Gastroesophageal sphincter (tissue), 4 donors: ENCODE data around the gene STON1. TPM values are rescaled to one million over a fixed set of nuclear protein-coding genes. Genes with fewer than 3 reads are reported as not detected.

Experiments used
- ATAC-seq: fragments of 150-250 bp; one replicate; pipeline ENCODE4 v1.9.1; 2016; ENCODE audit warnings: mild to moderate bottlenecking, moderate library complexity
- H3K27ac ChIP-seq, 4 donors: fragments of 200-600 bp; sonication (generic) in 3 of 4; 1 replicate in 3 of 4; 2 replicates in 1 of 4; pipeline ENCODE4 v1.5.1; 2016 to 2019
- H3K27me3 ChIP-seq: fragments of 200-600 bp; sonication (generic); one replicate; pipeline ENCODE4 v1.5.1; 2019
- H3K36me3 ChIP-seq, 2 donors: fragments of 200-600 bp; sonication (generic); one replicate each; pipeline ENCODE4 v1.5.1; 2019; ENCODE audit warnings: control low read depth in 1 of 2
- H3K4me1 ChIP-seq, 3 donors: fragments of 200-600 bp; sonication (generic); 1 replicate in 2 of 3; 2 replicates in 1 of 3; pipeline ENCODE4 v1.5.1; 2016 to 2019; ENCODE audit warnings: control low read depth in 2 of 3
- H3K4me3 ChIP-seq, 2 donors: fragments of 200-600 bp; sonication (generic); one replicate each; pipeline ENCODE4 v1.5.1; 2019; ENCODE audit warnings: mild to moderate bottlenecking in 1 of 2, moderate library complexity in 1 of 2
- H3K9me3 ChIP-seq, 3 donors: fragments of 200-600 bp; sonication (generic); one replicate each; pipeline ENCODE4 v1.5.1; 2017 to 2019; ENCODE audit warnings: control low read depth in 2 of 3
- CTCF ChIP-seq, 4 experiments: fragments of 200-600 bp in 2 of 4; fragments of 450-650 bp in 2 of 4; sonication (generic) in 1 of 4; IDR thresholded peaks; one replicate each; pipeline ENCODE4 v1.5.1; 2017 to 2019; ENCODE audit warnings: antibody characterized with exemption in 4 of 4, mild to moderate bottlenecking in 2 of 4, moderate library complexity in 2 of 4
- EP300 ChIP-seq: sonication (generic); formaldehyde crosslinking; IDR thresholded peaks from one replicate; pipeline ENCODE4 v1.6.1; 2017; ENCODE audit warnings: antibody characterized with exemption, mild to moderate bottlenecking
- POLR2A ChIP-seq, 2 donors: fragments of 450-650 bp; IDR thresholded peaks; one replicate each; pipeline ENCODE4 v1.6.1; 2017; ENCODE audit warnings: antibody characterized with exemption in 2 of 2, mild to moderate bottlenecking in 2 of 2, moderate library complexity in 1 of 2
- POLR2AphosphoS5 ChIP-seq: sonication (generic); formaldehyde crosslinking; IDR thresholded peaks from one replicate; pipeline ENCODE4 v1.6.1; 2017; ENCODE audit warnings: antibody characterized with exemption
- WGBS, 2 donors: methylation state at CpG; one replicate each; pipeline ENCODE4 v1.1.5; 2018; ENCODE audit warnings: low coverage in 1 of 2; 5-methylcytosine and 5-hydroxymethylcytosine counted together
- total RNA-seq, 4 donors: library from RNA; depleted of rRNA; stranded (reverse); fragments of >200 nt; gene quantifications; one replicate each; pipeline ENCODE4 v1.1.0, GENCODE V29; 2016

STON1 gene
- total RNA-seq, 4 donors from 2014 or later = 118 to 263 (median 158) TPM

GRCh38 chr2:48586433-48586832 lies 56.5 kb downstream of the STON1 start:
- TF ChIP-seq POLR2A (IDR thresholded peaks at IDR 0.05) (no peak), EP300 (no peak), POLR2AphosphoS5 (no peak), CTCF (IDR thresholded peaks at IDR 0.05) (no peak)
- peak overlapping the region in 1 of 4 donors; percentile 3 for H3K27ac ChIP-seq
- H3K4me3 ChIP-seq = no peak overlapping the region
- no peak for ATAC-seq
- peaks cover 0 to 52% of the 10 kb centered on the region in 2 donors for H3K36me3 ChIP-seq
- no peaks in the 10 kb centered on the region for H3K27me3 ChIP-seq
- H3K9me3 ChIP-seq = no peaks in the 10 kb centered on the region
- 64 to 66% methylated on average over 4 of the region's 4 CpGs for WGBS, 2 donors
- H3K4me1 ChIP-seq = peaks cover 3 to 64% (median 7%) of the 10 kb centered on the region in 3 donors

DNA sequence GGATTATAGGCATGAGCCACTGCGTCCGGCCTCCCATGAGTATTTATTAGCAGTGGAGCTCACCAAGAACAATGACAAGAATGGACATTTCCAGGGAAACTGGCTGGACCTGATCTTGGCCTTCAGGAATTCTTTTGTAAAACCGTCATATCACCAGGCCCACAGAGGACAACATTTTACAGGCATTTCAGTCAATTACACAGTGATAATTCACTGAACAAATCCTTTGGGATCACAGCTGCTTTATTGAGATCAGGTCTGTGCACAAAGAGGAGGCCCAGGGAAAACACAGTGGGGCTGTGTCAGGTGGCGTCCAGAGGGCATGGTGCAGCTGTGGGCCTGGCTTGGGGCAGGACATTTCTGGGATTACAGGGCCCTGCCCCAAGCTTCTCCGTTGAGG lies 57.6 kb downstream of the STON1 start:
- TF ChIP-seq POLR2A (IDR thresholded peaks at IDR 0.05) (no peak), CTCF (IDR thresholded peaks at IDR 0.05) (no peak), EP300 (no peak), POLR2AphosphoS5 (no peak)
- ATAC-seq = no peak
- Histone ChIP-seq H3K27me3 (no peaks in the 10 kb centered on the region), H3K36me3 (peaks cover 0 to 52% of the 10 kb centered on the region in 2 donors), H3K27ac (peak overlapping the region in 3 of 4 donors; percentile 15 to 64 (median 24)), H3K4me1 (peaks cover 3 to 64% (median 7%) of the 10 kb centered on the region in 3 donors), H3K4me3 (no peak overlapping the region), H3K9me3 (no peaks in the 10 kb centered on the region)
- 83 to 100% methylated on average over 1 of the region's 5 CpGs for WGBS, 2 donors

GRCh38 chr2:48587961-48588360 lies 58.0 kb downstream of the STON1 start:
- no peaks in the 10 kb centered on the region for H3K9me3 ChIP-seq
- H3K27ac ChIP-seq = peak overlapping the region in 3 of 4 donors; percentile 15 to 64 (median 24)
- peaks cover 0 to 52% of the 10 kb centered on the region in 2 donors for H3K36me3 ChIP-seq
- 75 to 86% methylated on average over 3 of the region's 3 CpGs for WGBS, 2 donors
- no peak for ATAC-seq
- H3K27me3 ChIP-seq = no peaks in the 10 kb centered on the region
- peaks cover 3 to 64% (median 7%) of the 10 kb centered on the region in 3 donors for H3K4me1 ChIP-seq
- no peak for TF ChIP-seq POLR2AphosphoS5
- TF ChIP-seq EP300 = no peak
- TF ChIP-seq CTCF (IDR thresholded peaks at IDR 0.05) = no peak
- no peak for TF ChIP-seq POLR2A (IDR thresholded peaks at IDR 0.05)
- no peak overlapping the region for H3K4me3 ChIP-seq

- Histone ChIP-seq H3K4me3 (no peak overlapping the region), H3K27me3 (no peaks in the 10 kb centered on the region), H3K36me3 (peaks cover 0 to 51% of the 10 kb centered on the region in 2 donors), H3K4me1 (peaks cover 3 to 67% (median 7%) of the 10 kb centered on the region in 3 donors), H3K9me3 (no peaks in the 10 kb centered on the region), H3K27ac (peak overlapping the region in 2 of 4 donors; percentile 48 to 64)
- WGBS, 2 donors = 56 to 67% methylated on average over 1 of the region's 1 CpG
- no peak for TF ChIP-seq POLR2AphosphoS5
- no peak for TF ChIP-seq POLR2A (IDR thresholded peaks at IDR 0.05)
- TF ChIP-seq CTCF (IDR thresholded peaks at IDR 0.05) = no peak
- ATAC-seq = no peak
Measured at GRCh38 chr2:48588745-48589144, 58.8 kb downstream of the STON1 start.

DNA sequence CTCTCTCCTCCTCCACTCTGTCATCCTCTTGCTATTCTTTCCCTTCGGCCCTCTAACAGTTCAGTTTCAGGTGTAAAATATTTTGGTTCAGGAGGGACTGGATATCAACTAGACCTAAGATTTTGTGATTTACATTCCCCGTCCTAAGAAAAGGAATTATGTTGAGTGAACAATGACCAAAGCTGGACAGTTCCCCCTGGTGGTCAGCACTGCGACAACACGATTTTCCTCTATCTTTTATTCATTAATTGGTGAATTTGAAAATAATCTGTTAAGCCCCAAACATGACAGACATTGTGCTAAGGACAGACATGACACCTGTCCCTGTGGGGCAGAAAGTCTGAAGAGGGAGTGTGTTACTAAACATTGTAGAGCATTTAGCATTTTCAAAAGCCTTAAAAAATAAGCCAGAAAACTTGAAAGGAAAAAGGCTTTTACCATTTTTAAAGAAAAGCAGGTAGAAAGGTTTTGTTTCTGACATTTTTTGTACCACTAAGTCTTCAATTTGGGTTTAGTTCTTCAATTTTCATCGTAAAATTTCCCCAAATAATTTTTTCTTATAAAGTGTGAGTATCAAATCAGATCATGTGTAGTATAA lies 59.3 kb downstream of the STON1 start:
- no peaks in the 10 kb centered on the region for H3K27me3 ChIP-seq
- ATAC-seq = no peak
- WGBS, 2 donors = 17% methylated on average over 5 of the region's 5 CpGs
- H3K36me3 ChIP-seq = peaks cover 0 to 51% of the 10 kb centered on the region in 2 donors
- TF ChIP-seq POLR2A (IDR thresholded peaks at IDR 0.05) = no peak
- peak; percentile 75 to 80 (median 78) for TF ChIP-seq CTCF (IDR thresholded peaks at IDR 0.05)
- no peak for TF ChIP-seq EP300
- TF ChIP-seq POLR2AphosphoS5 = peak; percentile 23
- peak overlapping the region in 2 of 4 donors; percentile 48 to 64 for H3K27ac ChIP-seq
- H3K4me3 ChIP-seq = no peak overlapping the region
- H3K9me3 ChIP-seq = no peaks in the 10 kb centered on the region
- H3K4me1 ChIP-seq = peaks cover 3 to 69% (median 7%) of the 10 kb centered on the region in 3 donors
